IMR-90 (cell line): ENCODE results near the gene RPS6KA6. TPM values are rescaled to one million over a fixed set of nuclear protein-coding genes. Genes with fewer than 3 reads are reported as not detected.

Experiments used
- ATAC-seq: fragments of 200-7000 bp; cut with Tn5 transposase; 2 replicates; pipeline ENCODE4 v1.9.1; 2020; ENCODE audit warnings: low read depth, mild to moderate bottlenecking, moderate library complexity
- BruUV-seq: library from RNA; stranded (reverse); fragments of 400-500 nt; replicated peaks from 2 replicates; lab custom pipeline; 2021; lab: Mats Ljungman, UMichigan
- CTCF ChIA-PET: fragments of 300-600 bp; formaldehyde crosslinking; extraction: SDS; loops from one replicate; lab custom pipeline; 2021; ENCODE audit warnings: antibody characterized with exemption; lab: Yijun Ruan, JAX
- POLR2A ChIA-PET: fragments of 300-600 bp; sonication (Branson Sonifier 250); formaldehyde crosslinking; loops from one replicate; lab custom pipeline; 2022; ENCODE audit warnings: antibody characterized with exemption; ENCODE audit not compliant: unreplicated experiment; lab: Charles Lee
- DNase-seq: peaks from one replicate; pipeline ENCODE4 v3.0.0; 2013
- H2AFZ ChIP-seq: replicated peaks from 2 replicates; pipeline ENCODE3; 2013; ENCODE audit warnings: low read length, mild to moderate bottlenecking; ENCODE audit not compliant: poor library complexity
- H2AK5ac ChIP-seq: 2 replicates; pipeline ENCODE4 v1.6.1; 2013; ENCODE audit warnings: low read depth, low read length, inconsistent platforms
- H2AK9ac ChIP-seq: replicated peaks from 2 replicates; pipeline ENCODE3; 2013; ENCODE audit warnings: mild to moderate bottlenecking, low read depth, low read length, moderate library complexity; ENCODE audit not compliant: poor library complexity
- H2BK120ac ChIP-seq: 2 replicates; pipeline ENCODE4 v1.6.1; 2013; ENCODE audit warnings: low read depth, low read length, inconsistent platforms
- H2BK15ac ChIP-seq: 3 replicates; pipeline ENCODE4 v1.6.1; 2013; ENCODE audit warnings: low read depth, low read length, inconsistent platforms
- H2BK20ac ChIP-seq: 2 replicates; pipeline ENCODE4 v1.6.1; 2013; ENCODE audit warnings: low read depth, mild to moderate bottlenecking, inconsistent platforms, low read length, moderate library complexity
- H2BK5ac ChIP-seq: 2 replicates; pipeline ENCODE4 v1.6.1; 2013; ENCODE audit warnings: mild to moderate bottlenecking, low read depth, low read length, inconsistent platforms; ENCODE audit not compliant: poor library complexity, severe bottlenecking
- H3K14ac ChIP-seq: replicated peaks from 2 replicates; pipeline ENCODE4 v1.6.1; 2013; ENCODE audit warnings: low read depth, low read length, inconsistent platforms
- H3K18ac ChIP-seq: 2 replicates; pipeline ENCODE4 v1.6.1; 2013; ENCODE audit warnings: low read depth, low read length, control low read depth
- H3K23ac ChIP-seq: 2 replicates; pipeline ENCODE4 v1.6.1; 2013; ENCODE audit warnings: low read depth, low read length, inconsistent platforms
- H3K27ac ChIP-seq: 2 replicates; pipeline ENCODE4 v1.5.1; 2013; ENCODE audit warnings: mild to moderate bottlenecking, control low read depth, low read length; ENCODE audit not compliant: insufficient read depth
- H3K27me3 ChIP-seq: 2 replicates; pipeline ENCODE4 v1.6.1; 2013; ENCODE audit warnings: low read length; ENCODE audit not compliant: control insufficient read depth, insufficient read depth
- H3K36me3 ChIP-seq: 2 replicates; pipeline ENCODE4 v1.6.1; 2013; ENCODE audit warnings: low read length, mixed read lengths; ENCODE audit not compliant: control insufficient read depth, insufficient read depth
- H3K4ac ChIP-seq: 2 replicates; pipeline ENCODE4 v1.6.1; 2013; ENCODE audit warnings: low read depth, low read length, inconsistent platforms
- H3K4me1 ChIP-seq: 2 replicates; pipeline ENCODE4 v1.6.1; 2013; ENCODE audit warnings: low read length, mixed read lengths; ENCODE audit not compliant: control insufficient read depth, insufficient read depth
- H3K4me2 ChIP-seq: 2 replicates; pipeline ENCODE4 v1.6.1; 2013; ENCODE audit warnings: low read depth, mild to moderate bottlenecking, control low read depth, low read length, moderate library complexity
- H3K4me3 ChIP-seq: 2 replicates; pipeline ENCODE4 v1.5.1; 2013; ENCODE audit warnings: low read depth, mild to moderate bottlenecking, control low read depth, low read length, moderate library complexity; ENCODE audit not compliant: insufficient read depth
- H3K56ac ChIP-seq: 2 replicates; pipeline ENCODE4 v1.6.1; 2013; ENCODE audit warnings: low read length, inconsistent platforms; ENCODE audit not compliant: insufficient read depth; ENCODE audit errors: extremely low read depth
- H3K79me1 ChIP-seq, 2 experiments: 2 replicates each; pipeline ENCODE4 v1.6.1; 2013; ENCODE audit warnings: low read length in 2 of 2, inconsistent platforms in 1 of 2, low read depth in 1 of 2
- H3K9ac ChIP-seq: 2 replicates; pipeline ENCODE4 v1.6.1; 2013; ENCODE audit warnings: low read depth, low read length, control low read depth
- H3K9me1 ChIP-seq: 2 replicates; pipeline ENCODE4 v1.6.1; 2013; ENCODE audit warnings: low read length, inconsistent platforms; ENCODE audit not compliant: insufficient read depth
- H3K9me3 ChIP-seq: 2 replicates; pipeline ENCODE4 v1.6.1; 2013; ENCODE audit warnings: low read length; ENCODE audit not compliant: control insufficient read depth, insufficient read depth
- H4K20me1 ChIP-seq: 2 replicates; pipeline ENCODE4 v1.6.1; 2013; ENCODE audit warnings: low read length, inconsistent platforms; ENCODE audit not compliant: insufficient read depth
- H4K5ac ChIP-seq: 2 replicates; pipeline ENCODE4 v1.6.1; 2013; ENCODE audit warnings: mild to moderate bottlenecking, low read depth, low read length, control low read depth
- H4K8ac ChIP-seq, 2 experiments: 2 replicates each; pipeline ENCODE4 v1.6.1; 2013; ENCODE audit warnings: low read depth in 2 of 2, low read length in 2 of 2, control low read depth in 1 of 2, inconsistent platforms in 1 of 2
- H4K91ac ChIP-seq: 2 replicates; pipeline ENCODE4 v1.6.1; 2013; ENCODE audit warnings: low read depth, low read length, inconsistent platforms; ENCODE audit not compliant: insufficient read depth
- CEBPB ChIP-seq: IDR thresholded peaks from 2 replicates; pipeline ENCODE4 v1.6.1; 2012; ENCODE audit warnings: low read depth, low read length, improper control_type of control experiment
- CHD1 ChIP-seq: IDR thresholded peaks from 2 replicates; pipeline ENCODE4 v1.6.1; 2012; ENCODE audit warnings: low read depth, low read length, improper control_type of control experiment
- CTCF ChIP-seq: conservative IDR thresholded peaks from 2 replicates; pipeline ENCODE4 v1.5.1; 2012; ENCODE audit warnings: mild to moderate bottlenecking, low read depth, low read length, improper control_type of control experiment
- ELK1 ChIP-seq: fragments of 150-350 bp; IDR thresholded peaks from 2 replicates; pipeline ENCODE4 v1.6.1; 2016; ENCODE audit warnings: low read depth, mild to moderate bottlenecking, low read length, moderate library complexity, borderline replicate concordance
- MAFK ChIP-seq: IDR thresholded peaks from 2 replicates; pipeline ENCODE4 v1.6.1; 2012; ENCODE audit warnings: low read depth, low read length, improper control_type of control experiment
- MAZ ChIP-seq: IDR thresholded peaks from 2 replicates; pipeline ENCODE4 v1.6.1; 2012; ENCODE audit warnings: low read depth, mild to moderate bottlenecking, low read length, improper control_type of control experiment, moderate library complexity, borderline replicate concordance
- NFE2L2 ChIP-seq: fragments of 150-350 bp; IDR thresholded peaks from 2 replicates; pipeline ENCODE4 v1.6.1; 2016; ENCODE audit warnings: low read depth, mild to moderate bottlenecking, low read length
- POLR2A ChIP-seq: IDR thresholded peaks from 2 replicates; pipeline ENCODE4 v1.6.1; 2012; ENCODE audit warnings: mild to moderate bottlenecking, low read depth, low read length
- RFX5 ChIP-seq: IDR thresholded peaks from 2 replicates; pipeline ENCODE4 v1.8.0; 2012; ENCODE audit warnings: low read depth, mild to moderate bottlenecking, low read length, moderate library complexity
- USF2 ChIP-seq: fragments of 150-350 bp; IDR thresholded peaks from 2 replicates; pipeline ENCODE4 v1.6.1; 2017; ENCODE audit warnings: mild to moderate bottlenecking, antibody characterized with exemption, low read length, low read depth
- WGBS, 2 experiments: methylation state at CpG; one replicate each; pipeline versions ENCODE4 v1.1.5 to v1.1.7; 2013; ENCODE audit warnings: missing lambda C conversion rate in 2 of 2; ENCODE audit not compliant: insufficient read length in 1 of 2; ENCODE audit errors: extremely low coverage in 2 of 2; 5-methylcytosine and 5-hydroxymethylcytosine counted together
- dilution Hi-C: fragments of 300-500 bp; cut with HindIII; formaldehyde crosslinking; loops from one replicate; pipeline ENCODE4 v1.14.3; 2018; ENCODE audit warnings: low sequenced_read_pairs; ENCODE audit not compliant: unreplicated experiment
- in situ Hi-C: fragments of 300-500 bp; cut with MboI; formaldehyde crosslinking; loops from 3 replicates; pipeline ENCODE4 v1.14.3; 2019; ENCODE audit warnings: low sequenced_read_pairs, inconsistent platforms, mixed read lengths
- intact Hi-C: fragments of 100-400 bp; cut with micrococcal nuclease; formaldehyde crosslinking; loops from 2 replicates; pipeline ENCODE4 v1.10.0; 2022
- polyA plus RNA-seq, 3 experiments: library from polyadenylated mRNA; depleted of rRNA; stranded (reverse); fragments of >200 nt; gene quantifications; 2 replicates each; pipeline ENCODE4 v1.2.3, GENCODE V29; 2012; ENCODE audit warnings: low replicate concordance in 1 of 3
- total RNA-seq: library from RNA; depleted of rRNA; stranded (reverse); fragments of >200 nt; gene quantifications from 2 replicates; pipeline ENCODE4 v1.2.3, GENCODE V29; 2012

RPS6KA6 gene
- total and polyA plus RNA-seq, 2 of the 4 experiments (the other 2 are of a cell fraction), result 3.6 to 6.8 TPM

- BruUV-seq, result no TSS peak
- WGBS, 2 experiments, result no CpG with 5 or more reads among the region's 2 CpGs
These were observed 19.4 kb downstream of the RPS6KA6 start for GRCh38 chrX:84168574-84168973.

More at GRCh38 chrX:84168574-84168973, 19.4 kb downstream of the RPS6KA6 start:
- H3K9me1 ChIP-seq, result no peaks in the 10 kb centered on the region
- H3K4me3 ChIP-seq, result no peak overlapping the region
- no peak overlapping the region for H3K23ac ChIP-seq
- in situ Hi-C loops (no loop called here), dilution Hi-C loops (no loop called here), intact Hi-C loops (no loop called here)
- H2AFZ ChIP-seq, result no peak overlapping the region
- no peaks in the 10 kb centered on the region for H3K27me3 ChIP-seq
- DNase-seq (peak; percentile 21), ATAC-seq (no peak)
- POLR2A ChIA-PET, result no interaction called here
- H2AK9ac ChIP-seq, result no peak overlapping the region
- H3K9me3 ChIP-seq, result no peaks in the 10 kb centered on the region
- H3K79me1 ChIP-seq, result no peaks in the 10 kb centered on the region; a peak in 1 of 4 replicates
- no peak overlapping the region for H3K56ac ChIP-seq
- no peak overlapping the region for H4K5ac ChIP-seq
- peak overlapping the region; percentile 50 for H2BK5ac ChIP-seq
- no peaks in the 10 kb centered on the region for H3K4me1 ChIP-seq
- H3K4me2 ChIP-seq, result no peak overlapping the region
- H3K18ac ChIP-seq, result no peak overlapping the region
- H4K8ac ChIP-seq, result no peak overlapping the region
- CTCF ChIA-PET, result no interaction called here
- no peak overlapping the region for H3K14ac ChIP-seq
- no peaks in the 10 kb centered on the region for H3K36me3 ChIP-seq
- no peak overlapping the region for H2AK5ac ChIP-seq
- H4K20me1 ChIP-seq, result no peaks in the 10 kb centered on the region
- no peak overlapping the region for H2BK15ac ChIP-seq
- no peak overlapping the region for H2BK120ac ChIP-seq
- TF ChIP-seq ELK1, result no peak
- no peak for TF ChIP-seq POLR2A
- no peak for TF ChIP-seq CHD1
- TF ChIP-seq CTCF, result no peak
- TF ChIP-seq NFE2L2, result no peak
- TF ChIP-seq RFX5, result no peak
- TF ChIP-seq USF2, result no peak
- TF ChIP-seq MAFK, result no peak
- TF ChIP-seq CEBPB, result no peak
- TF ChIP-seq MAZ, result no peak
- H2BK20ac ChIP-seq, result no peak overlapping the region
- no peak overlapping the region for H3K4ac ChIP-seq
- H3K9ac ChIP-seq, result no peak overlapping the region
- H4K91ac ChIP-seq, result no peak overlapping the region
- H3K27ac ChIP-seq, result no peak overlapping the region
